ENCODE measurements around the gene HSD3B1.

Gene HSD3B1

GRCh38 chr1:119489201-119489600 is 17.8 kb upstream of the HSD3B1 start:
- Histone ChIP-seq H2BK120ac (ENCODE audit: low read depth, low read length) (no peak overlapping the region), H3K27ac (replicated peaks; ENCODE audit: low read length) (no peak overlapping the region), H3K18ac (ENCODE audit: low read length) (no peak overlapping the region), H3K23ac (ENCODE audit: low read depth, low read length, poor library complexity) (no peak overlapping the region), H3K4me1 (ENCODE audit: control insufficient read depth in 2 of 2, insufficient read depth in 1 of 2, low read depth in 1 of 2, low read length in 2 of 2) (no peaks in the 10 kb centered on the region), H3K4me2 (ENCODE audit: insufficient read depth, low read length, poor library complexity, severe bottlenecking) (no peak overlapping the region), H4K8ac (ENCODE audit: low read depth, low read length) (no peak overlapping the region), H2BK5ac (ENCODE audit: low read length) (no peak overlapping the region), H3K9me3 (replicated peaks in 1 of 2; ENCODE audit: control insufficient read depth in 2 of 2, insufficient read depth in 1 of 2, low read depth in 1 of 2, low read length in 2 of 2) (no peaks in the 10 kb centered on the region), H3K27me3 (ENCODE audit: control insufficient read depth in 3 of 3, insufficient read depth in 3 of 3, low read depth in 1 of 3, low read length in 3 of 3) (peaks cover 0 to 3% (median 0%) of the 10 kb centered on the region in 3 experiments), H3K36me3 (replicated peaks in 1 of 2; ENCODE audit: control insufficient read depth in 2 of 2, insufficient read depth in 2 of 2, low read length in 2 of 2) (no peaks in the 10 kb centered on the region), H3K79me1 (ENCODE audit: low read depth, low read length) (no peaks in the 10 kb centered on the region), H4K91ac (ENCODE audit: low read depth, low read length, poor library complexity) (no peak overlapping the region), H3K9ac (ENCODE audit: low read depth, low read length, poor library complexity) (no peak overlapping the region), H2AFZ (ENCODE audit: low read length) (no peak overlapping the region), H2BK12ac (ENCODE audit: low read length) (no peak overlapping the region), H2AK5ac (ENCODE audit: low read depth, low read length) (no peak overlapping the region), H3K14ac (ENCODE audit: low read length) (no peak overlapping the region), H2BK15ac (ENCODE audit: low read length) (no peak overlapping the region), H3K4ac (ENCODE audit: low read length) (no peak overlapping the region), H3K4me3 (ENCODE audit: low read length in 2 of 2) (no peak overlapping the region)
- no CpG with 5 or more reads among the region's 2 CpGs for whole genome bisulfite sequencing, 2 donors (ENCODE audit: extremely low coverage in 2 of 2, insufficient read length in 2 of 2, insufficient replicate concordance in 1 of 2)
- no peak for DNase-seq (ENCODE audit: low spot score)

- Histone ChIP-seq H3K27me3 (ENCODE audit: control insufficient read depth in 3 of 3, insufficient read depth in 3 of 3, low read depth in 1 of 3, low read length in 3 of 3) (peaks cover 0 to 3% (median 0%) of the 10 kb centered on the region in 3 experiments), H3K4me3 (ENCODE audit: low read length in 2 of 2) (no peak overlapping the region), H3K4ac (ENCODE audit: low read length) (no peak overlapping the region), H3K23ac (ENCODE audit: low read depth, low read length, poor library complexity) (no peak overlapping the region), H3K4me1 (ENCODE audit: control insufficient read depth in 2 of 2, insufficient read depth in 1 of 2, low read depth in 1 of 2, low read length in 2 of 2) (no peaks in the 10 kb centered on the region), H2AK5ac (ENCODE audit: low read depth, low read length) (no peak overlapping the region), H3K36me3 (replicated peaks in 1 of 2; ENCODE audit: control insufficient read depth in 2 of 2, insufficient read depth in 2 of 2, low read length in 2 of 2) (no peaks in the 10 kb centered on the region), H2AFZ (ENCODE audit: low read length) (no peak overlapping the region), H4K91ac (ENCODE audit: low read depth, low read length, poor library complexity) (no peak overlapping the region), H3K4me2 (ENCODE audit: insufficient read depth, low read length, poor library complexity, severe bottlenecking) (no peak overlapping the region), H2BK15ac (ENCODE audit: low read length) (no peak overlapping the region), H2BK5ac (ENCODE audit: low read length) (no peak overlapping the region), H2BK120ac (ENCODE audit: low read depth, low read length) (no peak overlapping the region), H2BK12ac (ENCODE audit: low read length) (no peak overlapping the region), H3K18ac (ENCODE audit: low read length) (no peak overlapping the region), H4K8ac (ENCODE audit: low read depth, low read length) (no peak overlapping the region), H3K9ac (ENCODE audit: low read depth, low read length, poor library complexity) (no peak overlapping the region), H3K14ac (ENCODE audit: low read length) (no peak overlapping the region), H3K79me1 (ENCODE audit: low read depth, low read length) (no peaks in the 10 kb centered on the region), H3K27ac (replicated peaks; ENCODE audit: low read length) (no peak overlapping the region), H3K9me3 (replicated peaks in 1 of 2; ENCODE audit: control insufficient read depth in 2 of 2, insufficient read depth in 1 of 2, low read depth in 1 of 2, low read length in 2 of 2) (no peaks in the 10 kb centered on the region)
- no peak for DNase-seq (ENCODE audit: low spot score)
These were observed 16.1 kb upstream of the HSD3B1 start for GRCh38 chr1:119490925-119491324.

GRCh38 chr1:119492763-119493162 is 14.2 kb upstream of the HSD3B1 start:
- H3K4me3 ChIP-seq (ENCODE audit: low read length in 2 of 2) = no peak overlapping the region
- no peak overlapping the region for H3K9ac ChIP-seq (ENCODE audit: low read depth, low read length, poor library complexity)
- no peak overlapping the region for H3K4me2 ChIP-seq (ENCODE audit: insufficient read depth, low read length, poor library complexity, severe bottlenecking)
- no peak overlapping the region for H3K18ac ChIP-seq (ENCODE audit: low read length)
- H2BK5ac ChIP-seq (ENCODE audit: low read length) = no peak overlapping the region
- H3K36me3 ChIP-seq (replicated peaks in 1 of 2; ENCODE audit: control insufficient read depth in 2 of 2, insufficient read depth in 2 of 2, low read length in 2 of 2) = no peaks in the 10 kb centered on the region
- H2BK12ac ChIP-seq (ENCODE audit: low read length) = no peak overlapping the region
- H2BK120ac ChIP-seq (ENCODE audit: low read depth, low read length) = no peak overlapping the region
- DNase-seq (ENCODE audit: low spot score) = no peak
- no peak overlapping the region for H2BK15ac ChIP-seq (ENCODE audit: low read length)
- no peak overlapping the region for H2AFZ ChIP-seq (ENCODE audit: low read length)
- H3K27ac ChIP-seq (replicated peaks; ENCODE audit: low read length) = no peak overlapping the region
- no peak overlapping the region for H2AK5ac ChIP-seq (ENCODE audit: low read depth, low read length)
- no peak overlapping the region for H3K14ac ChIP-seq (ENCODE audit: low read length)
- no peaks in the 10 kb centered on the region for H3K9me3 ChIP-seq (replicated peaks in 1 of 2; ENCODE audit: control insufficient read depth in 2 of 2, insufficient read depth in 1 of 2, low read depth in 1 of 2, low read length in 2 of 2)
- H4K91ac ChIP-seq (ENCODE audit: low read depth, low read length, poor library complexity) = no peak overlapping the region
- H3K4me1 ChIP-seq (ENCODE audit: control insufficient read depth in 2 of 2, insufficient read depth in 1 of 2, low read depth in 1 of 2, low read length in 2 of 2) = no peaks in the 10 kb centered on the region
- no peak overlapping the region for H3K23ac ChIP-seq (ENCODE audit: low read depth, low read length, poor library complexity)
- no CpG with 5 or more reads among the region's 2 CpGs for WGBS, 2 donors (ENCODE audit: extremely low coverage in 2 of 2, insufficient read length in 2 of 2, insufficient replicate concordance in 1 of 2)
- peaks cover 0 to 1% (median 0%) of the 10 kb centered on the region in 3 experiments for H3K27me3 ChIP-seq (ENCODE audit: control insufficient read depth in 3 of 3, insufficient read depth in 3 of 3, low read depth in 1 of 3, low read length in 3 of 3)
- no peak overlapping the region for H3K4ac ChIP-seq (ENCODE audit: low read length)
- no peaks in the 10 kb centered on the region for H3K79me1 ChIP-seq (ENCODE audit: low read depth, low read length)
- no peak overlapping the region for H4K8ac ChIP-seq (ENCODE audit: low read depth, low read length)

- Histone ChIP-seq H2BK5ac (ENCODE audit: low read length) (no peak overlapping the region), H3K36me3 (replicated peaks in 1 of 2; ENCODE audit: control insufficient read depth in 2 of 2, insufficient read depth in 2 of 2, low read length in 2 of 2) (no peaks in the 10 kb centered on the region), H3K27me3 (ENCODE audit: control insufficient read depth in 3 of 3, insufficient read depth in 3 of 3, low read depth in 1 of 3, low read length in 3 of 3) (no peaks in the 10 kb centered on the region), H2AFZ (ENCODE audit: low read length) (no peak overlapping the region), H3K23ac (ENCODE audit: low read depth, low read length, poor library complexity) (no peak overlapping the region), H3K18ac (ENCODE audit: low read length) (no peak overlapping the region), H3K4me2 (ENCODE audit: insufficient read depth, low read length, poor library complexity, severe bottlenecking) (no peak overlapping the region), H4K8ac (ENCODE audit: low read depth, low read length) (no peak overlapping the region), H3K4me3 (ENCODE audit: low read length in 2 of 2) (no peak overlapping the region), H3K27ac (replicated peaks; ENCODE audit: low read length) (no peak overlapping the region), H3K14ac (ENCODE audit: low read length) (no peak overlapping the region), H2BK120ac (ENCODE audit: low read depth, low read length) (no peak overlapping the region), H3K4me1 (ENCODE audit: control insufficient read depth in 2 of 2, insufficient read depth in 1 of 2, low read depth in 1 of 2, low read length in 2 of 2) (peaks cover 0 to 1% of the 10 kb centered on the region in 2 donors), H2BK12ac (ENCODE audit: low read length) (no peak overlapping the region), H3K79me1 (ENCODE audit: low read depth, low read length) (no peaks in the 10 kb centered on the region), H3K9ac (ENCODE audit: low read depth, low read length, poor library complexity) (no peak overlapping the region), H2AK5ac (ENCODE audit: low read depth, low read length) (no peak overlapping the region), H2BK15ac (ENCODE audit: low read length) (no peak overlapping the region), H4K91ac (ENCODE audit: low read depth, low read length, poor library complexity) (no peak overlapping the region), H3K4ac (ENCODE audit: low read length) (no peak overlapping the region), H3K9me3 (replicated peaks in 1 of 2; ENCODE audit: control insufficient read depth in 2 of 2, insufficient read depth in 1 of 2, low read depth in 1 of 2, low read length in 2 of 2) (no peaks in the 10 kb centered on the region)
- WGBS, 2 donors (ENCODE audit: extremely low coverage in 2 of 2, insufficient read length in 2 of 2, insufficient replicate concordance in 1 of 2) = no CpG with 5 or more reads among the region's 4 CpGs
- DNase-seq (ENCODE audit: low spot score) = no peak
These were observed 2.2 kb upstream of the HSD3B1 start for GRCh38 chr1:119504831-119505230.
